Fibroblast of mammary gland (primary cell): ENCODE data around the gene LRRC8D.

Experiments
- DNase-seq: peaks from one replicate; pipeline ENCODE4 v3.0.0-alpha.2; 2010; ENCODE audit warnings: low read depth
- H3K4me3 ChIP-seq: 2 replicates; pipeline ENCODE4 v1.5.1; 2011; ENCODE audit warnings: low read depth, mild to moderate bottlenecking, low read length, moderate library complexity; ENCODE audit not compliant: control insufficient read depth
- CTCF ChIP-seq: conservative IDR thresholded peaks from 2 replicates; pipeline ENCODE4 v1.5.1; 2011; ENCODE audit warnings: low read depth, low read length, inconsistent platforms; ENCODE audit not compliant: control insufficient read depth, insufficient read depth

LRRC8D gene

GRCh38 chr1:89884718-89885596 is 64.1 kb downstream of the LRRC8D start:
- no peak overlapping the region for H3K4me3 ChIP-seq
- DNase-seq = peak; percentile 38
- TF ChIP-seq CTCF = no peak

GRCh38 chr1:89887270-89887669 is 66.4 kb downstream of the LRRC8D start:
- DNase-seq = peak; percentile 61
- TF ChIP-seq CTCF = no peak
- no peak overlapping the region for H3K4me3 ChIP-seq

- no peak overlapping the region for H3K4me3 ChIP-seq
- TF ChIP-seq CTCF = no peak
- no peak for DNase-seq
Observed at GRCh38 chr1:89887713-89888112, 66.9 kb downstream of the LRRC8D start.

DNA sequence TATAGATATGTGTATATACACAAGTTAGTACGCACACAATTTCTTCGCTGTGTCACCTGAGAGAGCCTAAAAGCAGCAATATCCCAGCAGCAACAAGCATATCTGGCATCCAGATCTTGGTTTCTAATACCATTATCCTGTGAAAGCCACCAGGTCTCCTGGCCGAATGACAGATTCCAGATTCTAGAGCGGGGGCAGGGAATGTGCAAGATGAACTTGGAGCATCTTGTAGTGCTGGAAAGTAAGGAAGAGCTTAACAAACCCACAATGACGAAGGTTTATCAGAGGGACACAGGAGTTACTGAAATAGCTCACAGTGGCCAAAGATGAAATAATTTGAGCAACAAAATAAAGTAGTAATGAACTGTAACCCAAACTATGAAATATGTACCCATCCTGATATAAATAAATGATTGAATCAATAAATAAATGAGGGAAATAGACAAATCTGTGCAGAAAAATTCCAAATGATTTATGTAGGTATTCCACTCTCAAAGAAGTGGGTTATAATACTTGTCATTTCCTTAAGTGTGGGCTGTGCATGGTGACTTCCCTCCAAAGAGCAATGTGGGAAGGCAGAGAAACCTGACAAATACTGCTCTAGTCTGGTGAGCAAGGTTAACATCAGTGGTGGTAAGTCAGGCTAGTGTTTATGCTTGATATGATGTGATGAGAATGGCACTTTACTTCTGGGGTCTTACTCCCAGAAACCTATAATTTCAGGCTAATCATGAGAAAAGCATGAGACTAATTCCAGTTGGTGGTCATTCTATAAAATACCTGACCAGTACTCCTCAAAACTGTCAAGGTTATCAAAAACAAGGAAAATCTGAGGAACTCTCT is 67.9 kb downstream of the LRRC8D start:
- no peak overlapping the region for H3K4me3 ChIP-seq
- no peak for DNase-seq
- no peak for TF ChIP-seq CTCF

DNA sequence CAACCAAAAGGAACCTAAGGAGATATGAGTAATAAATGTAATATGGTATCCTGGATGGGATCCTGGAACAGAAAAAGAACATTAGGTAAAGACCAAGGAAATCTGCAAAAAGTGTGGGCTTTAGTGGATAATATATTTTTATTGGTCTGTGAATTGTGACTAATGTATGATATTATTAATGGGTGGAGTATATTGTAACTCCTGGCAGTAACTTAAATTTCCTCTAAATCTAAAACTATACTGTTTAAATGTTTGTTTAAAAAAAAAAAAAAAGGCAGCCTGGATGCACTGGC is 68.4 kb downstream of the LRRC8D start:
- peak; percentile 54 for DNase-seq
- no peak overlapping the region for H3K4me3 ChIP-seq
- TF ChIP-seq CTCF = no peak

- TF ChIP-seq CTCF = no peak
- no peak overlapping the region for H3K4me3 ChIP-seq
- peak; percentile 63 for DNase-seq
Observed at GRCh38 chr1:89890085-89890752, 69.4 kb downstream of the LRRC8D start.
